ENCODE data around the gene KIAA0319L. TPM values are rescaled to one million over a fixed set of nuclear protein-coding genes. Genes with fewer than 3 reads are reported as not detected.

Gene KIAA0319L
- total and polyA plus RNA-seq, 2 experiments from 2014 or later, result 27.2 to 75.1 TPM

GRCh38 chr1:35386959-35387358 is 170.2 kb downstream of the KIAA0319L start:
- H3K4me1 Mint-ChIP-seq, result peaks cover 28% of the 10 kb centered on the region
- peaks cover 30% of the 10 kb centered on the region for H3K4me1 ChIP-seq (ENCODE audit: insufficient read depth)
- no peaks in the 10 kb centered on the region for H3K9me2 ChIP-seq (ENCODE audit: insufficient read depth)
- H3K27ac ChIP-seq (ENCODE audit: low read depth), result peak overlapping the region; percentile 37; the same call in 1 of the 2 replicates
- no peak overlapping the region for H3K4me2 ChIP-seq
- H3F3A ChIP-seq (replicated peaks; ENCODE audit: low read depth), result no peaks in the 10 kb centered on the region
- peaks cover 3% of the 10 kb centered on the region; the same call in 1 of the 3 replicates for H3K9me3 Mint-ChIP-seq
- H4K20me1 ChIP-seq (replicated peaks; ENCODE audit: insufficient read depth), result no peaks in the 10 kb centered on the region
- peaks cover 7% of the 10 kb centered on the region; the same call in 1 of the 2 replicates for H3K36me3 ChIP-seq (ENCODE audit: insufficient read depth)
- H3K4me3 Mint-ChIP-seq, result no peak overlapping the region
- H3K79me2 ChIP-seq (replicated peaks; ENCODE audit: insufficient read depth), result 0 out of 2 replicates have a peak, but pooled peaks cover 6% of the 10 kb centered on the region
- no peak overlapping the region for H2AFZ ChIP-seq
- TF ChIP-seq STAT1 (IDR thresholded peaks at IDR 0.05; ENCODE audit: unreplicated experiment), result no peak
- no peak for TF ChIP-seq JUNB (IDR thresholded peaks at IDR 0.05; ENCODE audit: unreplicated experiment)
- TF ChIP-seq ZNF114 (CRISPR knock-in tag; IDR thresholded peaks at IDR 0.05), result no peak
- no peak for TF ChIP-seq ETS1 (IDR thresholded peaks at IDR 0.05)
- TF ChIP-seq NANOG (IDR thresholded peaks at IDR 0.05; ENCODE audit: borderline replicate concordance), result no peak
- no peak for TF ChIP-seq REST (IDR thresholded peaks at IDR 0.05; ENCODE audit: unreplicated experiment)
- no peak overlapping the region for H3K4me3 ChIP-seq
- no peak for DNase-seq (ENCODE audit: low spot score)
- peaks cover 39% of the 10 kb centered on the region for H3K36me3 Mint-ChIP-seq (ENCODE audit: low read depth)
- no peak overlapping the region for H3K27ac Mint-ChIP-seq
- no peaks in the 10 kb centered on the region for H3K27me3 ChIP-seq (ENCODE audit: insufficient read depth)
- peaks cover 13% of the 10 kb centered on the region for H3K27me3 Mint-ChIP-seq (ENCODE audit: insufficient read depth, low read depth, poor library complexity)
- ATAC-seq, result no peak

GRCh38 chr1:35386290-35386689 is 170.9 kb downstream of the KIAA0319L start:
- Histone ChIP-seq H3K27ac (ENCODE audit: low read depth) (peak overlapping the region; percentile 47), H2AFZ (no peak overlapping the region), H3K27me3 (ENCODE audit: insufficient read depth) (no peaks in the 10 kb centered on the region), H3K36me3 (ENCODE audit: insufficient read depth) (peaks cover 11% of the 10 kb centered on the region; the same call in 1 of the 2 replicates), H3K9me2 (ENCODE audit: insufficient read depth) (no peaks in the 10 kb centered on the region), H3K79me2 (replicated peaks; ENCODE audit: insufficient read depth) (0 out of 2 replicates have a peak, but pooled peaks cover 6% of the 10 kb centered on the region), H3K4me2 (no peak overlapping the region), H3K4me1 (ENCODE audit: insufficient read depth) (peaks cover 23% of the 10 kb centered on the region), H3K4me3 (no peak overlapping the region), H3F3A (replicated peaks; ENCODE audit: low read depth) (no peaks in the 10 kb centered on the region), H4K20me1 (replicated peaks; ENCODE audit: insufficient read depth) (no peaks in the 10 kb centered on the region)
- no peak overlapping the region; the same call in 2 of the 3 replicates for H3K4me3 Mint-ChIP-seq
- TF ChIP-seq NANOG (IDR thresholded peaks at IDR 0.05; ENCODE audit: borderline replicate concordance), result no peak
- no peak for TF ChIP-seq ZNF114 (CRISPR knock-in tag; IDR thresholded peaks at IDR 0.05)
- no peak for TF ChIP-seq EZH2 (IDR thresholded peaks at IDR 0.05; ENCODE audit: low read depth, unreplicated experiment)
- no peak for TF ChIP-seq CREB1 (CRISPR knock-in tag; IDR thresholded peaks at IDR 0.05; ENCODE audit: low read depth)
- no peak for TF ChIP-seq ZNF331 (CRISPR knock-in tag; IDR thresholded peaks at IDR 0.05; ENCODE audit: low read depth)
- no peak for TF ChIP-seq EZH2phosphoT487 (IDR thresholded peaks at IDR 0.05; ENCODE audit: unreplicated experiment)
- no peak for TF ChIP-seq JUNB (IDR thresholded peaks at IDR 0.05; ENCODE audit: unreplicated experiment)
- no peak for TF ChIP-seq STAT1 (IDR thresholded peaks at IDR 0.05; ENCODE audit: unreplicated experiment)
- TF ChIP-seq CTCF (conservative IDR thresholded peaks at IDR 0.05; ENCODE audit: low read depth in 2 of 2), result no peak
- no peak for TF ChIP-seq REST (IDR thresholded peaks at IDR 0.05; ENCODE audit: unreplicated experiment)
- TF ChIP-seq POLR2AphosphoS5 (IDR thresholded peaks at IDR 0.05; ENCODE audit: low read depth), result no peak
- H3K27me3 Mint-ChIP-seq (ENCODE audit: insufficient read depth, low read depth, poor library complexity), result peaks cover 13% of the 10 kb centered on the region
- H3K27ac Mint-ChIP-seq, result 0 out of 2 replicates have a peak overlapping the region, but pooled peaks have one; percentile 76
- H3K9me3 Mint-ChIP-seq, result peaks cover 3% of the 10 kb centered on the region; the same call in 1 of the 3 replicates
- H3K4me1 Mint-ChIP-seq, result peaks cover 26% of the 10 kb centered on the region
- ATAC-seq, result no peak
- H3K36me3 Mint-ChIP-seq (ENCODE audit: low read depth), result peaks cover 39% of the 10 kb centered on the region
- DNase-seq (ENCODE audit: low spot score), result peak; percentile 34

All from GM23338 (cell line).